Measurements from ENCODE around the gene VWF. TPM values are rescaled to one million over a fixed set of nuclear protein-coding genes. Genes with fewer than 3 reads are reported as not detected.

VWF gene
- total RNA-seq, 1 donor from 2014 or later: 275 TPM

DNA sequence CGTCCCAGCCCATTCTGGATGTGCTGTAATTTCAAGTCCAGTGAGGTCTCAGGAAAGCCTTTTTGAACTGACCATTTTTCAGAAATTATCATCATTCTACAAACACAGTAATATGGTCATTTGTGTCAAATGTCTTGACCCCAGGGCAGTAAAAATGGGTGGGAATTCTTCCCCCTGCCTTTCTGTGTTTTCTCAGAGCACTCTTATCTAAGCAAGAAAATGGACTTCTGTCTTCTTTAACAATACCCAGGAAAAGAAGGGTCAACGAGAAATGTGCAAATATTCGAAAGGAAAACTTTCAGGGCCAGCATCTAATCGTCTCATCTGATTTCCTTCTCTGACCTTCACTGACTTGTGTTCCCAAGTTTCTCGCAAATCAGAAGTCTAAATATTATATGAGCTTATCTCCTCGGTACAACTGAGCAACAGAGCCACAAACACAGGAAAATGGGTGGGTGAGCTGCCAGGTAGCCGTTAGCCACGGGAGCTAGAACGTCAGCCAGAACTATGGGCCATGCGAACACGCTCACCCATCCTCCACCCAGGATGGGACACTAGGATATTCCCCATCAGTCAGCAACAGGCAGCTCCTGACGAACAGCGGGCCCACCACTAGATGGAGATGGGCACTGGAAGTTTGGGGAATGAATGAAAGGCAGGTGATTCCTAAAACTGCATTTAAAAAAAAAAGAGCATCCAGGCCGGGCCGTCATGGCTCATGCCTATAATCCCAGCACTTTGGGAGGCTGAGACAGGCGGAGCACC, 57.1 kb downstream of the VWF start:
- intact Hi-C loops (cut with micrococcal nuclease): loop anchor here (5.0 kb wide), 1 partner anchor 215 kb away; no protein-coding TSS in a partner anchor
- ATAC-seq: peak; percentile 19
- no peak for DNase-seq

DNA sequence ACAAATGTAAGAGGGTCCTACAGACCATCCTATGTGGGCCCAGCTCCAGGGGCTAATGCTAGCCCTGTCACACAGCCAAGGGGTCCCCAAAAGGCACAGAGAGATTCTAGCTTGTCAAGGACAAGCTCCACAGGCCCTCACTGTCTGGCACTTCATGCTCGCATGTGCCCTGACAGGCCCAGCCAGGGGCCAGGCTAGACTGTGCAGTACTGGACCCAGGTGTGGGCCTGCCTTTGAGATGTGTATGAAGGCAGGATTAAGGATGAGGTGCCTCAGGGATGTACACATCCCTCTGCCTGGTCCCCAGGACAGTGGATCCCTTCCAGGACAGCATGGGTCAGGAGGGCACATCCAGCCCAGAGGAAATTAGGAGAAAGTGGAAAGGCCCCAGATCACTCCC, 57.8 kb downstream of the VWF start:
- intact Hi-C loops (cut with micrococcal nuclease): loop anchor here (5.0 kb wide), 1 partner anchor 216 kb away; no protein-coding TSS in a partner anchor
- no peak for ATAC-seq
- DNase-seq: no peak

DNA sequence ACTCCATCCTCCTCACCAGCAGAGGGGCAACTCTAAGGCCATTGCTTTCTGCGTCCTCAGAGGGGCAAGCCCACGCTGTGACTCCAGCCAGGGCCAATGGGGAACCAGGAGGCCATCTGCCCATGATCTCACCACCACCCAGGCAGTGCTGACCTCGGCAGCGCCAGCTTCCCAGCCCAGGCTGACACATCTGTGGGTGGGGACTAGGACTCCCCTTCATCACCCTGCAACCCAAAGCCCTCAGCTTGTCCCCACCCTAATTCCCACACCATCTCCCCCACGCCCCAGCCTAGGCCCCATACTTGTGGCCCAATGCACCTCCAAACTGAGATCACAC, 58.6 kb downstream of the VWF start:
- intact Hi-C loops (cut with micrococcal nuclease): loop anchor here (5.0 kb wide), 1 partner anchor 216 kb away; no protein-coding TSS in a partner anchor
- ATAC-seq: no peak

DNA sequence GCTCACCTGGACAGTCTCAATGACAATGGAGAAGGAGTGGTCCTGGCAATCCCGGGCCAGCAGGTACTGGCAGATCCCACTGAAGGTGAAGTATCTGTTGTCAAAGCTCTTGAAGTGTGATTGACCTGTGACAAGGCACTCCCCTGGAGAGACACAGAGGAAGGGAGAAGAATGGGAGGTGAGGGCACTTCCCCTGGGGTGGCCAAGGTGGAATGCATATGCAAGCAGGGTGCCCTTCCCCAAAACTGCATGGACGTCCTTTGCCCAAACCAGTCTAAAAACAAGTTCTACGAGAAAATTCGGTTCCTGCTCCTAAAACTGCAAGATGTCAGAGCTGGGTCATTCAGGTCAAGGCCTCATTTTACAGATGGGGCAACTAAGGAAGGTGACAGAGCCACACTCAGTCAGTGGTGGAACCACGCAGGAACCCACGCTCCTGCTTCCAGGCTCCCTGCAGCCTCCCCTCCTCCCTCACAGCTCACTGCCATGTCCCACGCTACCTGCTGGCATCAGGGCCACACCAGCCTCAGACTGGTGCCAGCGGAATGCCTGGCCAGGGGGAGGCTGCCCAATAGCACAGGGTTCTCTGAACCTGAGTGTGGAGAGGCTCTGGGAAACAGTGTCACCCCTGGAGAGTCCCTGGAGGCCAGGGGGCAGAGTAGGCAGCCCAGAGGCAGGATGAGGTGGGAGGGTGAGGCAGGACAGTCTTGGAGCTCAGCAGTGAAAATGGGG, 59.2 kb downstream of the VWF start:
- no peak for ATAC-seq
- no peak for DNase-seq
- intact Hi-C loops (cut with micrococcal nuclease): loop anchor here (5.0 kb wide), 1 partner anchor 217 kb away; no protein-coding TSS in a partner anchor

More for the DNA sequence above, 58.6 kb downstream of the VWF start:
- no peak for DNase-seq

DNA sequence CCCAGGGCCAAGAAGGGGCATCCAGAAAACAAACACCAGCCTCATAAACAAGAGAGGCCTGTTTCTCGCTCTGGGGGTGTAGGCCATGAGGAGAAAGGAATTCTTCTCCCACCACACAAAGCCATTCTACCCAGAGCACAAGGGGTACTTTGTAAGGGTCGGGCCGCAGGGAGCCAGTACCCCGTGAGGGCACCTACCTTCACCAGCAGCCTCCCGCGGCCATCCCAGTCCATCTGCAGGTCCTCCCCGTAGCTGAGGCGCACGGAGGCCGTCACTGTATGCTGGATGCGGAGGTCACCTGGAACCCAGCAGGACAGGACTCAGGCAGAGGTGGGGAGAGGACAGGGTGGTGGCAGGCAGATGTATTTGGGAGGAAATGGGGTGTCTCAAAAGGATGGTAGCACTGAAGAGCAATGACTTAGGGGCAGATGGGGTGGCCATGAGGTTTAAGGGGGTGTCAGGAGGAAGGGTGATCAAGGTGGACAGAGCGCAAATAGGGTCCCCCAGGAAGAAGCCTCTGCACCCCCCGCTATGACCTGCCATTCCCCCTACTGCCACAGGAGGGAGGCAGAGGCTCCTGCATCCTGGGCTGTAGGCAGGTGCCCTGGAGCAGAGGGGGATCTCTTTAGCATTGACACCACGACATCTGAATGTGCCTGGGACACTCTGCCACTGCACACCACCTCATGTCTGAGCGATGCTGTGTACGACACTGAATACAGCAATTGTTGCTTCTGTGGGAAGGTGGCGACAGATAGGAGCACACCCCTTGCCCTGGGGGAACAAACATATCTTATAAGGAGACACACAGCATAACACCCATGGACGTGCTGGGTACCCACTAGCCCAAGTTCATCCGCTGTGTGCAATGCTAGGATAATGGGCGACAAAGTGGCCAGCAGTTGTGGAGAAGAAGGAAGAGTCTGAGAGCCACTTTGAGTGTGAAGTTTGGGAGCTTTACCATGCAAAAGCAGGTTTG, 61.4 kb downstream of the VWF start:
- DNase-seq (no peak), ATAC-seq (peak; percentile 67)
- intact Hi-C loops (cut with micrococcal nuclease): no loop called here

DNA sequence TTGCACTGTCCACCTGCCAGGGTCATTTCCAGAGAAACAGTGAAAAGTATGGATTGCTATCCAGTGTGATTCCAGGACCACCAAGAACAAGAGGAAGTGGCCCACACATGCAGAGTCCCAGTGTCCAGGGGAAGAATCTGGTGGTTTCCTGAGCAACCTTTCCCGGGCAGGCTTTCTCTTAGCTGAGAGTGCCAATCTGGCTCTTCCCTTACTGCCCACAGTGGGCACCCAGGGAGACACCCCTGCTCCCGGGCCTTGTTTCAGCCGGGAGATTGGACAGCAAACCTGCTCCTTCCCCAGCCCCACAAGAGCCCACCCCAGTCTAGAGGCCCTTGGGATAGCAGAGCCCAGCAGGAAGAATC, 62.1 kb downstream of the VWF start:
- ATAC-seq (no peak), DNase-seq (no peak)
- intact Hi-C loops (cut with micrococcal nuclease): no loop called here

DNA sequence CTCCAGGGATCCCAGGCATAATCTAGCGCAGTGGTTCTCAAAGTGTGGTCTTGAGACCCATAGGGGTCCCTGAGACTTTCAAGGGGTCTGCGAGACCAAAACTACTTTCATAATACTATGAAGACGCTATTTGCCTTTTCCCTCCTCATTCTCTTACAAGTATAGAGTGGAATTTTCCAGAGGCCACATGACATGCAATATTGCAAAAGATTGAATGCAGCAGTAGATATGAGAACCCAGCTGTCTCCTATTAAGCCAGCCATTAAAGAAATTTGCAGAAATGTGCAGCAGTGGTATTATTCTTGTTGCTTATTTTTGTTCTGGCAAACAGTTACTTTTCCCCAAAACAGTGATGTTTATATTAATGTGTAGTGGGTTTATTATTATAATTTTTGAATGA, 62.8 kb downstream of the VWF start:
- ATAC-seq: no peak
- no peak for DNase-seq
- intact Hi-C loops (cut with micrococcal nuclease): no loop called here

DNA sequence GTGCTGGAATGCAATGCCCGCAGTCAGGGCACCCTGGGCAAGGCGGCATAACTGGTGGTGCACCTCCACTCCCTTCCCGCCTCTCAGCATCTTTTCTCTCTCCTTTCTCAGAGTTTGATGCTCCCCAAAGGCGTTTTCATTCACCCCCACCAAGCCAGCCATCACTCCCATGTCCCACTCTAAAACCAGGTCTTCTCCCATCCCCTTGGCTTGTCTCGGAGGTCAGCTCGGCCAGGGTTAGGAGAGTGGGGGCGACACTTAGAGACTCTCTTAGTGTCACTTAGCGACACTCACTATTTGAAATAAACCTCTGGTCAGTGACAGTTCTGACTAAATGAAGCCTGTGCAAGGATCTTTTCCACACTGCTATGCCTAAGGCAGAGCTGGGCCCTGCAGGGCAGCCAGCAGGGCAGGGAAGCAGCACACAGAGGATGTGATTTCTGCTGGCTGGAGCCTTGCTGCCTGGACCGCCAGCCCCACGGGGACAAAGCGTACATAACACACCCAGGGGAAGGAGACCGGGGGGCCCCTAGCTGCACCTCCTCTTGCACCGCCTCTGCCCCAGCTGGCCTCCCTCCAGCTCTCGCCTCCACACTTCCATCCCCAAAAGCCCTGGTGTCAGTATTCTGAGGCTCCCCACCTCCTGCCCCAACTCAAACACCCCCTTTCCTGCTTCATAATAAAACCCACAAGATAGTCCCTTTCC, 64.5 kb downstream of the VWF start:
- no peak for DNase-seq
- ATAC-seq: no peak
- intact Hi-C loops (cut with micrococcal nuclease): no loop called here

DNA sequence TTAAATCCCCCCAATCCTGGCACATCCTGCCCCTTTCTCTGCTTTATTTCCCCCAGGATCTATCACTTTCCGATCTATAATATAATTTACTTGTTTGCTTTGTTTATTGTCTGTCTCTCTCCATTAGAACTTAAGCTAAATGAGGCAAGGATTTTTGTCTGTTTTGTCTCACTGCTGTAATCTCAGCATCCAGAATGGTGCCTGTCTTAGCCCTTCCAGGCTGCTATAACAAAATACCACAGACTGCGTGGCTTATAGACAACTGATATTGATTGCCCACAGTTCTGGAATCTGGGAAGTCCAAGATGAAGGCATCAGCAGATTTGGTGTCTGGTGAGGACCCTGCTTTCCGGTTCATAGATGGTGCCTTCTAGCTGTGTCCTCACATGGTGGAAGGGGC, 65.2 kb downstream of the VWF start:
- DNase-seq: no peak
- intact Hi-C loops (cut with micrococcal nuclease): no loop called here
- ATAC-seq: no peak

DNA sequence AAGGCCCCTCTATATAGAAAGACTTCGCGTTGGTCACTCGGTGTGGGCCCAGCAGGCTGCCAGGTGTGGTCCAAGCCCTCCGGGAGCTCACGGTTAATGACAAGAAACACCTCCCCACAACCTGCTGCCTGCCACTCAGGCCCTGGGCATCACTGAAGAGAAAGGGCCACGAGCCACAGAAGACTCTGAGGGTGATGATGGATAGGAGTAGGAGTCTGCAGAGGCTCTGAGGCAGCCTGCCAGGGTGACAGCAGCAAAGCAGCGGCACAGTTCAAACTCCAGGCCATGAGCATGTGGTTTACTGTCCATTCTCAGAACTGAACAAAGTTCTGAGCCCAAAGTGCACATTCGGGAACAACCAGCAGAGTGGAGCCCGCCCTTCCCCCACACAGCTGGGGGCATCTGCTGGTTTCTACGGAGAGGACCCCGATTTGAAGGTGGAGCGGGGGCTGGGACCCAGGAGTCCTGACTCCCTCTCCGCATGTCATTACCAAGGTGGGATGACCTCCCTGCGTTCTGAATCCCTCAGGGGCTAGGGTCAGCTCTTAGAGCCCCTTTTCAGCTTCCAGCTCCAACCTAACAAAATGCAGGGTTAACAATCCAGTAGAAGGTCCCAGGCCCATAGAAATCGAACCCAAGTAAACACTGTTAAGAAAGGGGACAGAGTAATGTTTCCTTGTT, 65.8 kb downstream of the VWF start:
- DNase-seq (no peak), ATAC-seq (no peak)
- intact Hi-C loops (cut with micrococcal nuclease): no loop called here

DNA sequence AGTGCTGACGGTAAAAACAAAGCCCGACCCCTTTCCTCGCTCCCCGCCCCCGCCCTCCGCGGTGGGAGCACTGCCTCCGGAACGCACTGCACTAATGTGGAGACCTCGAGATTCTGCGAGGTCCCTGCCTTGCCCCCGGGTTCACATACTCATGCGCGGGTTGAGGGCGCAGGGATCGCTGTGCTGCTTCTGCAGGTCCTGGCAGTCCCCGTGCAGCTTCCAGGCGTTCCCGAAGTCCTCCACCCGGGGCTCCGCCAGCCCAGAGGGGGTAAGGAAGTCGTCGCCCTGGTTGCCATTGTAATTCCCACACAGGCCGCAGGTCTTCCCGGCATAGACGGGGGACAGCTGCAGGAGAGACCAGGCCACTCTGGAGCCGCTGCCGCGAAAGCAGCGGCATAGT, 66.8 kb downstream of the VWF start:
- intact Hi-C loops (cut with micrococcal nuclease): no loop called here
- ATAC-seq (no peak), DNase-seq (no peak)

DNA sequence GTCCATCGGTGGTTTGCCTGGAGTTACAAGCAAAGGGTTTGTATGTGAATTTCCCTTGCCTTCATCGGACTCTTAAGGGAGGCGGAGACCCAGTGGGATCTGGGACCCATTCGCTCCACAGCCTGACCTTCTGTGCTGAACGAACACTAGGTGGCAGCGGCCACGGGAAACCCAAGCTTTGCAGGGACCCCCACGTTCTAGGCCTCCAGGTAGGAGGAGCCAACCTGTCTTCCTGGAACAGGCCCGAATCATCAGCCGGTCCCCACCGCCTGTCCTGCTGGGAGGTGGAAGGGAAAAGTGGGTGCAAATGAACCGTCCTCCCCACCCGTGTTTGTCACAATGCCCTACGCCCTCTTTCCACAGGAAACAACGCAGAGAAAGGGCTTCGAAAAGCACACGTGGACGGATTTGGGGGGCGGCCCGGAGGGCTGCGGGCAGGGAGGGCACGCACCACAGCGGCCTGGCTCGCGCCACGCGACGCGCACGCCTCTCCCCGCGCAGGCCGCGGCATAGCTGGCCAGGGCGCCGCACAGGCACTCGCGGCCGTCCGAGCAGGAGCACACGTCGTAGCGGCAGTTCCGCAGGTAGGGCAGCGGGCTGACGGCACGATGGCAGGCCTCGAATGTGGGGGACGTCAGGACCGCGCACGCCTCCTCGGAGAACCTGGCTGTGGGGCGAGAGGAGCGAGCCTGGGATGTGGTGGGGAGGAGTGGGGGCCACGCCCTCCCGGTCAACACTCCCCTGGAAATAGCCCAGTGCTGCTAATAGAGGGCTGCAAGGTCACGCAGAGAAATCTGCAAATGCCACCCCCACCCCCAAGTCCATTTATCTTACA, 67.8 kb downstream of the VWF start:
- ATAC-seq (no peak), DNase-seq (peak; percentile 29)
- intact Hi-C loops (cut with micrococcal nuclease): no loop called here

DNA sequence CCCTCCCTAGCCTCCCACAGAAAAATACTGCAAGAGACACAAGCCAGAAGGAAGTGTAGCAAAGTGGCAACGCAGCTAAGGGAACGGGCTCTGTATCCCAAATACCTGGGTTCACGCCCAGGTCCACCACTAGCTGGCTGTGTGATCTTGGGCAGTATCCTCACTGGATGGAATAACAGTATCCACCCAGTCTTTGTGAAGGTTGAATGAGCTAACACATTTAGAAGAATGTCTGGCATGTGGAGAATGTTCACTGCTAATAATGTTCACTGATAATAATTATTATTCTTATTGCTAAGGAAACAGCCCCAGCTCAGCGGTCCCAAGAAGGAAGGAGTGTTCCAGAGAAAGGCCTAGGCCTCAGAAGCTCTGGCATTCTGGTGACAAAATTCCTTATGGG, 70.9 kb downstream of the VWF start:
- intact Hi-C loops (cut with micrococcal nuclease): no loop called here
- ATAC-seq (peak; percentile 40), DNase-seq (no peak)

DNA sequence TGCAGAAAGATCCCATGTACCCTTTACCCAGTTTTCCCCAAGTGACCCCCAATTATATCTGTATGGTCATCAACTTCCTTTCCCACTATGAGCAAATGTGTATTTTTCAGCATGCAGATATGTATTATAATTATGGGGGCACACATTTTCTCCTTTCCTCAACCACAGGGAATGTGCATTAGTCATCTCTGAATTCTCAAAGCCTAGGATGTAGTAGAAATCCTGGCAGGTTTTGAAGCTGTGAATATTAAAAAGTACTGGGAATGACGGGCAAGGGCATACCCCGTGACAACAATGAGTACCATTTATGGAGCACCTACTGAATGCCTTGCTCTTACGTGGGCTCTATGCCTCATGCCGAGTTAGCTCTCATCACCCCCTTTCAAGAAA, 71.5 kb downstream of the VWF start:
- DNase-seq: no peak
- intact Hi-C loops (cut with micrococcal nuclease): no loop called here
- ATAC-seq: no peak

DNA sequence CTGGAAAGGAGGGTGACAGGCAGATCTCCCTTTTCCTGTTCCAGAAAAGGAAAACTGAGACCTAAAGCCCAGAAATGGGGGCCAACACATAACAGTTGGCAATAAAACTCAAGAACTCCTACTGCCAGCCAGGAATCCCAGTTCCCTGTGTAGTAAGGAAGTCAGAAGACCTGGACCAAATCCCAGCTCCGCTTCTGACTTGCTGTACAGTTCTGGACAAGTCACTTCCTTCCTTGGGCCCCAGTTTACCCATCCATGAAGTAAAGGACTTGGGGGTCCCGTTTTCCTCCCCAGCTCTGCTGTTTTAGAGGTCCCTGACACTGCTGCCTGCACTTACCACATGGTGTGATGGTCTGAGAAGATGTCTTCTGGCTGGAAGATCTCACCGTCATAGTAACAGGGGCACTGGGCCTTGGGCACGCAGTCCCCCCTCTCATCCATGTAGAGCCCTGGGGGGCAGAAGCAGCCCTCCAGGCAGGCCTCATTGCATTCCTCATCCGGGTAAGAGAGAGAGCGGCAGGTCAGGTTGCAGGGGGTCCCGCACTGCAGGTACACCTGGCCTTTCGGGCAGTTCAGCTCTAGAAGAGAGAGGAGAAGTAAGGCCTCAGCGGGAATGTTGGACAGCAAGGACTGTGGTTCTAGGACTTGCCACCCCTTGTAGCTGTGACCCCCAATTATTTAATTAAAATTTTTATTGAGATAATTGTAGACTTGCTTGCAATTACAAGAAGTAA, 72.1 kb downstream of the VWF start:
- no peak for DNase-seq
- ATAC-seq: no peak
- intact Hi-C loops (cut with micrococcal nuclease): no loop called here

DNA sequence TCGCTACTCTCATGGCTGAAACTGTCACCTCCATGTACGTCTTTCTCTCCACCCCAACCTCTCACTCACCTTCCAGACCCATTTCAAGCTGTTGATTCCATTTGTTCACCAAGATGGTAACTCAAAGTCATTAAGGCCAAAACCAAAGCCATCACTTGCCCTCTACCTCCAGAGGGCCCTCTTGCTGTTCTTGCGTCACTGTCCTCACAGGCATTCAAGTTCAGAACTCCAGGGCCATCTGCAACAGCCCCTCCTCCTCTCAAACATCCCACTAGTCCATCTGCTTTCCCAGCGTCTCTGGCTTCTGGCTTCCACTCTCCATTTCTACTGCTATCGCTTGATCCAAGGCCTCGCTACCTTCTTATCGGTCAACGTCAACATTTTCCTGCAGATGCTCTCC, 74.5 kb downstream of the VWF start:
- no peak for DNase-seq
- no peak for ATAC-seq
- intact Hi-C loops (cut with micrococcal nuclease): no loop called here

DNA sequence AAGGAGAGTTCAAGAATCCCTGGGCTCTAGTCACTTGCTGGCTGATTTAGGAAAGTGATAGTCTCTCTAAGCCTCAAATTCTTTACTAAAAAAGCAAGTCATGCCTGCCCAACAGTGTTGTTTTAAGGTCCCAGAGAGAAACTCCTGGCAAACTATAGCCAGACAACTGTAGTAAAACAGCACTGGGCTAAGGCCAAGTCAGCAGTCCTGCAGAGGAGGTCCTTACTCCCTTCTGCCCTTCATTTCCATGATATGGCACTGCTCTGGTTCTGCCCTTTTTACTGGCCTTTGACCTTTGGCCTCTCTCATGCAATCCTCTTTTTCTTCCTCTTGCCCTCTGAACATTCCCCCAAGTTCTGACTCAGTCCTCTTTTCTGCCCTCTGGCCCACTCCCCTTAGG, 74.9 kb downstream of the VWF start:
- intact Hi-C loops (cut with micrococcal nuclease): no loop called here
- DNase-seq: no peak

More for the DNA sequence above, 74.9 kb downstream of the VWF start:
- ATAC-seq: no peak
